ENCODE measurements around the gene METTL21C. TPM values are rescaled to one million over a fixed set of nuclear protein-coding genes. Genes with fewer than 3 reads are reported as not detected.

Gene METTL21C
- total RNA-seq, 6 experiments from 2014 or later, result not detected

- DNase-seq (no peak), ATAC-seq (no peak)
- H3K9me3 ChIP-seq, result no peaks in the 10 kb centered on the region
- H3K27ac ChIP-seq, result no peak overlapping the region
- H3K36me3 ChIP-seq, result no peaks in the 10 kb centered on the region
- TF ChIP-seq CTCF (IDR thresholded peaks at IDR 0.05) (no peak), POLR2A (IDR thresholded peaks at IDR 0.05) (no peak)
- 71% methylated on average over 14 of the region's 14 CpGs for WGBS (ENCODE audit: insufficient coverage, low coverage, low lambda C conversion rate, missing lambda C conversion rate)
- intact Hi-C loops (cut with DNase I), result no loop called here
- no peaks in the 10 kb centered on the region for H3K27me3 ChIP-seq
- no peak overlapping the region for H3K4me3 ChIP-seq
- no peaks in the 10 kb centered on the region for H3K4me1 ChIP-seq
Observed at GRCh38 chr13:102700088-102701031, 5.5 kb upstream of the METTL21C start.

- no peaks in the 10 kb centered on the region for H3K36me3 ChIP-seq
- H3K4me3 ChIP-seq, result no peak overlapping the region
- no peaks in the 10 kb centered on the region for H3K4me1 ChIP-seq
- no peaks in the 10 kb centered on the region for H3K9me3 ChIP-seq
- intact Hi-C loops (cut with DNase I), result no loop called here
- no peak overlapping the region for H3K27ac ChIP-seq
- 33% methylated on average over 2 of the region's 3 CpGs for WGBS (ENCODE audit: insufficient coverage, low coverage, low lambda C conversion rate, missing lambda C conversion rate)
- TF ChIP-seq CTCF (IDR thresholded peaks at IDR 0.05) (no peak), POLR2A (IDR thresholded peaks at IDR 0.05) (no peak)
- no peaks in the 10 kb centered on the region for H3K27me3 ChIP-seq
- ATAC-seq (no peak), DNase-seq (no peak)
Observed at GRCh38 chr13:102699504-102699903, 4.7 kb upstream of the METTL21C start.

GRCh38 chr13:102698649-102698980, 3.8 kb upstream of the METTL21C start:
- DNase-seq, result no peak
- Histone ChIP-seq H3K27me3 (no peaks in the 10 kb centered on the region), H3K4me3 (no peak overlapping the region), H3K36me3 (no peaks in the 10 kb centered on the region), H3K9me3 (no peaks in the 10 kb centered on the region), H3K27ac (no peak overlapping the region), H3K4me1 (no peaks in the 10 kb centered on the region)
- ATAC-seq, result no peak
- intact Hi-C loops (cut with DNase I), result no loop called here
- TF ChIP-seq CTCF (IDR thresholded peaks at IDR 0.05) (no peak), POLR2A (IDR thresholded peaks at IDR 0.05) (no peak)
- WGBS (ENCODE audit: insufficient coverage, low coverage, low lambda C conversion rate, missing lambda C conversion rate), result 79% methylated on average over 2 of the region's 2 CpGs

- H3K27me3 ChIP-seq, result no peaks in the 10 kb centered on the region
- intact Hi-C loops (cut with DNase I), result no loop called here
- no peaks in the 10 kb centered on the region for H3K9me3 ChIP-seq
- WGBS (ENCODE audit: insufficient coverage, low coverage, low lambda C conversion rate, missing lambda C conversion rate), result 69% methylated on average over 5 of the region's 8 CpGs
- no peaks in the 10 kb centered on the region for H3K4me1 ChIP-seq
- no peaks in the 10 kb centered on the region for H3K36me3 ChIP-seq
- H3K4me3 ChIP-seq, result no peak overlapping the region
- H3K27ac ChIP-seq, result no peak overlapping the region
- DNase-seq, result no peak
- TF ChIP-seq CTCF (IDR thresholded peaks at IDR 0.05), result no peak
- no peak for TF ChIP-seq POLR2A (IDR thresholded peaks at IDR 0.05)
- no peak for ATAC-seq
Observed at GRCh38 chr13:102697929-102698648, 3.2 kb upstream of the METTL21C start.

Data from right lobe of liver (tissue), 6 donors.